GM18519 (cell line): Measurements from ENCODE around the gene AMELX.
A peak's percentile ranks its signal among the peaks of the same experiment; 100 is the strongest.

ENCODE experiments used
- ATAC-seq: cut with Tn5 transposase; IDR thresholded peaks from one replicate; pipeline ENCODE4 v1.9.1; 2021; ENCODE audit warnings: mild to moderate bottlenecking, moderate library complexity; ENCODE audit not compliant: unreplicated experiment, low FRiP score

The AMELX gene

GRCh38 chrX:11304829-11305228, 11.6 kb downstream of the AMELX start:
- no peak for ATAC-seq

GRCh38 chrX:11305641-11306040, 12.4 kb downstream of the AMELX start:
- no peak for ATAC-seq

GRCh38 chrX:11309220-11309619, 16.0 kb downstream of the AMELX start:
- no peak for ATAC-seq

GRCh38 chrX:11311706-11312105, 18.5 kb downstream of the AMELX start:
- no peak for ATAC-seq

- no peak for ATAC-seq
These were observed 26.8 kb downstream of the AMELX start for GRCh38 chrX:11319806-11320520.

GRCh38 chrX:11321986-11322385, 28.8 kb downstream of the AMELX start:
- no peak for ATAC-seq

- ATAC-seq: no peak
These were observed 34.9 kb downstream of the AMELX start for GRCh38 chrX:11328134-11328533.

GRCh38 chrX:11329021-11329420, 35.8 kb downstream of the AMELX start:
- ATAC-seq: no peak

- ATAC-seq: no peak
These were observed 38.6 kb downstream of the AMELX start for GRCh38 chrX:11331788-11332187.

- no peak for ATAC-seq
These were observed 41.0 kb downstream of the AMELX start for GRCh38 chrX:11334165-11334564.

GRCh38 chrX:11336201-11336600, 43.0 kb downstream of the AMELX start:
- no peak for ATAC-seq

GRCh38 chrX:11337292-11338009, 44.2 kb downstream of the AMELX start:
- ATAC-seq: no peak

GRCh38 chrX:11341274-11342201, 48.3 kb downstream of the AMELX start:
- peak; percentile 75 for ATAC-seq

GRCh38 chrX:11342673-11343072, 49.5 kb downstream of the AMELX start:
- ATAC-seq: no peak

- no peak for ATAC-seq
These were observed 53.0 kb downstream of the AMELX start for GRCh38 chrX:11346121-11346682.

GRCh38 chrX:11347300-11347699, 54.1 kb downstream of the AMELX start:
- ATAC-seq: no peak

GRCh38 chrX:11349020-11349419, 55.8 kb downstream of the AMELX start:
- no peak for ATAC-seq

GRCh38 chrX:11349661-11350337, 56.6 kb downstream of the AMELX start:
- ATAC-seq: no peak
